Measurements from ENCODE around the gene OBI1.

OBI1 gene

GRCh38 chr13:78572459-78572858 lies 86.5 kb downstream of the OBI1 start:
- DNase-seq: no peak

DNA sequence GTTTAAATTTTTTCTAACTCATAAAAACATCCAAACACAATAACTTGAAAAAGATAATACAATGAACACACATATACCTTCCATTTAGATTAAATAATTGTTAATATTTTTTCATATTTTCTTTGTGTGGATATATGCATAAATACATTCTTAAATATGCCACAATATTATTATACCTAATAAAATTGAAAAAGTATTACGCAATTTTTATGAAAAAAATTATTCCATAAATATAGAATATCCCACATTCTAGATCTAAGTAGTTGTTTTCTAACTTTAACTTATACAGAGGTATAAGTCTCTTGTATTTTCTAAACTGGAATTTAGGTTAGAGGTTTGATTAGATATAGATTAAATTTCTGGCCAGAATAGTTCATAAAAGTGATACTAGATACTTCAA lies 89.9 kb downstream of the OBI1 start:
- no peak for DNase-seq

GRCh38 chr13:78566631-78567030 lies 92.3 kb downstream of the OBI1 start:
- DNase-seq: no peak
